RWPE1 (cell line): Measurements from ENCODE around the gene NUDT21.

Source experiments
- CTCF ChIA-PET: fragments of 350-600 bp; sonication (Branson Sonifier 250); formaldehyde crosslinking; extraction: SDS; loops from one replicate; lab custom pipeline; 2021; lab: Yijun Ruan, JAX
- POLR2A ChIA-PET: fragments of 400-600 bp; formaldehyde crosslinking; extraction: SDS; loops from one replicate; lab custom pipeline; 2020; ENCODE audit warnings: antibody characterized with exemption; ENCODE audit not compliant: low non-redundant PET; lab: Yijun Ruan, JAX
- DNase-seq: peaks from one replicate; pipeline ENCODE4 v3.0.0; 2012; ENCODE audit warnings: low spot score
- H3K27ac ChIP-seq: fragments of 450-650 bp; 2 replicates; pipeline ENCODE4 v1.5.1; 2017
- TF ChIP-seq, protein P1 (sequence below): fragments of 450-650 bp; conservative IDR thresholded peaks from 2 replicates; pipeline ENCODE4 v1.5.1; 2017; ENCODE audit warnings: low read depth, mild to moderate bottlenecking

The NUDT21 gene

GRCh38 chr16:56426585-56426984, 24.5 kb downstream of the NUDT21 start:
- DNase-seq: no peak
- peak overlapping the region; percentile 53 for H3K27ac ChIP-seq
- TF ChIP-seq, protein P1, sequence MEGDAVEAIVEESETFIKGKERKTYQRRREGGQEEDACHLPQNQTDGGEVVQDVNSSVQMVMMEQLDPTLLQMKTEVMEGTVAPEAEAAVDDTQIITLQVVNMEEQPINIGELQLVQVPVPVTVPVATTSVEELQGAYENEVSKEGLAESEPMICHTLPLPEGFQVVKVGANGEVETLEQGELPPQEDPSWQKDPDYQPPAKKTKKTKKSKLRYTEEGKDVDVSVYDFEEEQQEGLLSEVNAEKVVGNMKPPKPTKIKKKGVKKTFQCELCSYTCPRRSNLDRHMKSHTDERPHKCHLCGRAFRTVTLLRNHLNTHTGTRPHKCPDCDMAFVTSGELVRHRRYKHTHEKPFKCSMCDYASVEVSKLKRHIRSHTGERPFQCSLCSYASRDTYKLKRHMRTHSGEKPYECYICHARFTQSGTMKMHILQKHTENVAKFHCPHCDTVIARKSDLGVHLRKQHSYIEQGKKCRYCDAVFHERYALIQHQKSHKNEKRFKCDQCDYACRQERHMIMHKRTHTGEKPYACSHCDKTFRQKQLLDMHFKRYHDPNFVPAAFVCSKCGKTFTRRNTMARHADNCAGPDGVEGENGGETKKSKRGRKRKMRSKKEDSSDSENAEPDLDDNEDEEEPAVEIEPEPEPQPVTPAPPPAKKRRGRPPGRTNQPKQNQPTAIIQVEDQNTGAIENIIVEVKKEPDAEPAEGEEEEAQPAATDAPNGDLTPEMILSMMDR: no peak
- ChIA-PET CTCF (interaction anchor here (0.5 kb wide), 1 partner anchor 48 kb away, joined by 3 read pairs; no protein-coding TSS in a partner anchor), POLR2A (no interaction called here)

GRCh38 chr16:56425439-56425832, 25.7 kb downstream of the NUDT21 start, which contains the start of gene AMFR:
Gene AMFR (minus strand): TSS chr16:56425545. CDS start chr16:56425327, 218 bp downstream.
- H3K27ac ChIP-seq: peak within 1 kb of the TSS; percentile 79
- ChIA-PET CTCF (no interaction called here), POLR2A (no interaction called here)
- TF ChIP-seq, protein P1: peak; percentile 70
- peak; percentile 78 for DNase-seq

GRCh38 chr16:56424791-56425438, 26.2 kb downstream of the NUDT21 start:
- TF ChIP-seq, protein P1: no peak
- CTCF ChIA-PET: interaction anchor here (0.5 to 0.6 kb wide), 3 partner anchors 64 to 596 kb away, joined by 3 read pairs; no protein-coding TSS in a partner anchor
- POLR2A ChIA-PET: no interaction called here
- DNase-seq: peak; percentile 27
- peak overlapping the region; percentile 79 for H3K27ac ChIP-seq

GRCh38 chr16:56424404-56424764, 26.7 kb downstream of the NUDT21 start:
- DNase-seq: peak; percentile 19
- TF ChIP-seq, protein P1: no peak
- ChIA-PET CTCF (interaction anchor here (0.5 to 0.7 kb wide), 4 partner anchors 64 to 595 kb away, joined by 3 read pairs; no protein-coding TSS in a partner anchor), POLR2A (no interaction called here)
- H3K27ac ChIP-seq: peak overlapping the region; percentile 79

DNA sequence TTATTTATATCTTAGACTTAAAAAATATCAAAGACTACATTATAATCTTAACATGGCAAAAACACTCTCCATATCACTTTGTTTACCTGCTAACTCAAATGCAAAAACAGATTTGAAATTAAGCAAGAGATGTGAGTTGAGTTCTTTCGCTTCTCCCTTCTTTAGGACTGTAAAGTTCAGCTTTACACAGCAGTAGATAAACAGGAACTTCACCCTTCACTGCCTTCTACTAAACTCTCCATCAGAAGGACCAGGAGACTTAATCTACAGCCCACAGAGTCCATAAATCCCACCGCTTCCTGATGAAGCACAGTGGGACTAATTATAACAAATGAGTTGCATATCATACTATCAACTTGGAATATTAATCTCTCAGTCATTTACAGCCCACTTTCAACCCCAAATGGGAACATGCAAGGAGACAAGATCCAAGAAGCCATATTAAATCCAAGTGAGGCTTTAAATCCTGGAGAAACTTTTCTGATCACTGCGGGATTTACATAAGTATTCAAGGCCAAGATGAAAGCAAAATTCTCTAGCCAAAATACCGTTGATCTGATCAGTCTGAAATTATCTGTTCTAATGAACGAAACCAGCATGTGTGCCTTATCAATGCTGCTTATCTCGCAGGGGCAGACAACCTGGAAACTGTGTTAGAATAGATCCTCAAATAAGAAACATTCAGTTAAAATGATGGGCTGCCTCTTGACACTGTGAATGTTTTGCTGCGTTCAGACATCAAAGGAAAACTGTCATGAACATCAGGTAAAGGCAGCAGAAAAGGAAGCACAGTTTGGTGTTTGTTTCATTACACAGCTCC, 27.3 kb downstream of the NUDT21 start:
- no peak for DNase-seq
- ChIA-PET POLR2A (no interaction called here), CTCF (interaction anchor here (0.7 kb wide), 1 partner anchor 78 kb away, joined by 3 read pairs; no protein-coding TSS in a partner anchor)
- TF ChIP-seq, protein P1: no peak
- no peak overlapping the region for H3K27ac ChIP-seq

- CTCF ChIA-PET: interaction anchor here (0.6 kb wide), 1 partner anchor 32 kb away, joined by 3 read pairs; no protein-coding TSS in a partner anchor
- TF ChIP-seq, protein P1: no peak
- no peak for DNase-seq
- POLR2A ChIA-PET: no interaction called here
- H3K27ac ChIP-seq: no peak overlapping the region
These were observed 28.2 kb downstream of the NUDT21 start for GRCh38 chr16:56422896-56423441.
